GM18909 (cell line): Measurements from ENCODE around the gene SYDE1.

Experiments used
- ATAC-seq: cut with Tn5 transposase; IDR thresholded peaks from one replicate; pipeline ENCODE4 v1.9.1; 2021; ENCODE audit warnings: mild to moderate bottlenecking; ENCODE audit not compliant: unreplicated experiment, poor library complexity

SYDE1 gene

GRCh38 chr19:15123031-15123890, 16.1 kb downstream of the SYDE1 start:
- no peak for ATAC-seq

GRCh38 chr19:15123900-15124299, 16.7 kb downstream of the SYDE1 start:
- ATAC-seq, result no peak

- ATAC-seq, result peak; percentile 3
Measured at GRCh38 chr19:15124572-15125231, 17.5 kb downstream of the SYDE1 start.

- peak; percentile 89 for ATAC-seq
Measured at GRCh38 chr19:15125232-15126067, 18.2 kb downstream of the SYDE1 start.

GRCh38 chr19:15126131-15126910, 19.1 kb downstream of the SYDE1 start:
- ATAC-seq, result no peak

- ATAC-seq, result no peak
Measured at GRCh38 chr19:15128162-15128770, 21.1 kb downstream of the SYDE1 start.

- ATAC-seq, result no peak
Measured at GRCh38 chr19:15129856-15130585, 22.8 kb downstream of the SYDE1 start.

- no peak for ATAC-seq
Measured at GRCh38 chr19:15136234-15136954, 29.2 kb downstream of the SYDE1 start.

GRCh38 chr19:15137777-15138176, 30.6 kb downstream of the SYDE1 start:
- ATAC-seq, result no peak

GRCh38 chr19:15138427-15138826, 31.2 kb downstream of the SYDE1 start:
- ATAC-seq, result no peak

- no peak for ATAC-seq
Measured at GRCh38 chr19:15141143-15141542, 33.9 kb downstream of the SYDE1 start.

- ATAC-seq, result no peak
Measured at GRCh38 chr19:15142313-15142712, 35.1 kb downstream of the SYDE1 start.

- ATAC-seq, result no peak
Measured at GRCh38 chr19:15144046-15144646, 36.9 kb downstream of the SYDE1 start.

- no peak for ATAC-seq
Measured at GRCh38 chr19:15147090-15147489, 39.9 kb downstream of the SYDE1 start.

- ATAC-seq, result no peak
Measured at GRCh38 chr19:15149737-15150136, 42.5 kb downstream of the SYDE1 start.

- ATAC-seq, result no peak
Measured at GRCh38 chr19:15154002-15154612, 46.9 kb downstream of the SYDE1 start.

GRCh38 chr19:15155296-15155695, 48.1 kb downstream of the SYDE1 start:
- no peak for ATAC-seq

- ATAC-seq, result no peak
Measured at GRCh38 chr19:15156391-15156790, 49.2 kb downstream of the SYDE1 start.
